Measurements from ENCODE around the gene TRIM75.

Gene TRIM75

GRCh38 chr4:165106518-165106917 is 52.9 kb downstream of the TRIM75 start:
- H3K4me3 ChIP-seq (ENCODE audit: low read depth, low read length, poor library complexity, severe bottlenecking): no peak overlapping the region
- H2AFZ ChIP-seq (ENCODE audit: low read length): no peak overlapping the region
- TF ChIP-seq, protein P1, sequence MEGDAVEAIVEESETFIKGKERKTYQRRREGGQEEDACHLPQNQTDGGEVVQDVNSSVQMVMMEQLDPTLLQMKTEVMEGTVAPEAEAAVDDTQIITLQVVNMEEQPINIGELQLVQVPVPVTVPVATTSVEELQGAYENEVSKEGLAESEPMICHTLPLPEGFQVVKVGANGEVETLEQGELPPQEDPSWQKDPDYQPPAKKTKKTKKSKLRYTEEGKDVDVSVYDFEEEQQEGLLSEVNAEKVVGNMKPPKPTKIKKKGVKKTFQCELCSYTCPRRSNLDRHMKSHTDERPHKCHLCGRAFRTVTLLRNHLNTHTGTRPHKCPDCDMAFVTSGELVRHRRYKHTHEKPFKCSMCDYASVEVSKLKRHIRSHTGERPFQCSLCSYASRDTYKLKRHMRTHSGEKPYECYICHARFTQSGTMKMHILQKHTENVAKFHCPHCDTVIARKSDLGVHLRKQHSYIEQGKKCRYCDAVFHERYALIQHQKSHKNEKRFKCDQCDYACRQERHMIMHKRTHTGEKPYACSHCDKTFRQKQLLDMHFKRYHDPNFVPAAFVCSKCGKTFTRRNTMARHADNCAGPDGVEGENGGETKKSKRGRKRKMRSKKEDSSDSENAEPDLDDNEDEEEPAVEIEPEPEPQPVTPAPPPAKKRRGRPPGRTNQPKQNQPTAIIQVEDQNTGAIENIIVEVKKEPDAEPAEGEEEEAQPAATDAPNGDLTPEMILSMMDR (IDR thresholded peaks at IDR 0.05; ENCODE audit: low read length): no peak
- no peak for TF ChIP-seq EZH2 (IDR thresholded peaks at IDR 0.05; ENCODE audit: borderline replicate concordance, low read length)
- H4K20me1 ChIP-seq (ENCODE audit: insufficient read depth, low read length): no peaks in the 10 kb centered on the region
- 0 out of 2 replicates have a peak, but pooled peaks cover 3% of the 10 kb centered on the region for H3K79me2 ChIP-seq (ENCODE audit: insufficient read depth, low read length)
- no peaks in the 10 kb centered on the region for H3F3A ChIP-seq (ENCODE audit: insufficient read depth, low read length)
- no peak overlapping the region for H3K9ac ChIP-seq (ENCODE audit: low read length)
- peaks cover 18% of the 10 kb centered on the region for H3K36me3 ChIP-seq (ENCODE audit: insufficient read depth, low read length)
- H3K27me3 ChIP-seq (ENCODE audit: insufficient read depth, low read length): no peaks in the 10 kb centered on the region
- no peak overlapping the region for H3K27ac ChIP-seq (ENCODE audit: low read depth, low read length, poor library complexity, severe bottlenecking)
- H3K9me3 ChIP-seq (ENCODE audit: low read length): no peaks in the 10 kb centered on the region
- H3K4me1 ChIP-seq (ENCODE audit: insufficient read depth, low read length, severe bottlenecking): peaks cover 5% of the 10 kb centered on the region
- H3K9me2 ChIP-seq (ENCODE audit: low read depth, low read length): no peaks in the 10 kb centered on the region
- H3K4me2 ChIP-seq (ENCODE audit: low read length): no peak overlapping the region

Data from OCI-LY1 (cell line).